HG02970 (cell line): ENCODE measurements around the gene TMEM232.

Experiments used
- ATAC-seq: cut with Tn5 transposase; IDR thresholded peaks from one replicate; pipeline ENCODE4 v1.9.1; 2021; ENCODE audit warnings: mild to moderate bottlenecking, moderate library complexity, moderate number of reproducible peaks; ENCODE audit not compliant: unreplicated experiment, low FRiP score

Gene TMEM232

DNA sequence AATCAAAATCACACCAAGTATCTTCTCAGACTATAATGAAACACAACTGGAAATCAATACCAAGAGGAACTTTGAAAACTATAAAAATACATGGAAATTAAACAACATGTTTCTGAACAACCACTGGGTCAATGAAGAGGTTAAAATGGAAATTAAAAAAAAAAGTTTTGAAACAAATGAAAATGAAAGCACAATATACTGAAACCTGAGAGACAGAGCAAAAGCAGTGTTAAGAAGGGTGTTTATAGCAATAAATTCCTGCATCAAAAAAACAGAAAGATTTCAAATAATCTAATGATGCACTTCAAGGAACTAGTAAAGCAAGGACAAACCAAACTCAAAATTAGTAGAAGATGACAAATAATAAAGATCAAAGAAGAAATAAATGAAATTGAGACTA, 92.0 kb downstream of the TMEM232 start:
- no peak for ATAC-seq

DNA sequence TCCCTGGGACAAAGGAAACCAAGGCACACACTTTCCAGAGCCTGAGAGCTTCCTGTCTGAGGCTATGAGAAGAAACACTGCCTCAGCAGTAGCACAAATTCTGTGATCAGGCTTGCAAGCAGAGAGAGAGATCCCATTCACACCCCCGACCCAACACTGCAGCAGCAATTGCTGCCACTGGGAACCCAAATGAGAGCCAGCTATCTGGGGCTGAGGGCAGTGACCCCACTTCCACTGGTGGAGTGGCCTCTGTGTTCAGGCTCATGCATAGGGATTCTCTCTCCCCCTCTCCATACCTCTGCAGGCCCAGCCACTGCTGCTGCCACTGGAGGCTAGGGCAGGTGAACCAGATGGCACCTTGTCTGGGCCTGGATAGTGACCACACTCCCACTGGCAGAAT, 95.2 kb downstream of the TMEM232 start:
- no peak for ATAC-seq

DNA sequence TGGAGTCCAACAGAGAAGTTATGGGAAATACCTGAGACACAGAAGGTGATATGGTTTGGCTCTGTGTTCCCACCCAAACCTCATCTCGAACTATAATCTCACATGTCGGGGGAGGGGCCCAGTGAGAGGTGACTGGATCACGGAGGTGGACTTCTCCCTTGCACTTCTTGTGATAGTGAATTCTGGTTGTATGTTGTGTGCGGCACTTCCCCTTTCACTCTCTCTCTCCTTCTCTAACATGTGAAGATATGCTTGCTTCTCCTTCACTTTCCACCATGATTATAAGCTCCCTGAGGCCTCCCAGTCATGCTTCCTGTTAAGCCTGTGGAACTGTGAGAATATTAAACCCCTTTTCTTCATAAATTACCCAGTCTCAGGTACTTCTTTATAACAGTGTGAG, 96.1 kb downstream of the TMEM232 start:
- ATAC-seq = no peak

DNA sequence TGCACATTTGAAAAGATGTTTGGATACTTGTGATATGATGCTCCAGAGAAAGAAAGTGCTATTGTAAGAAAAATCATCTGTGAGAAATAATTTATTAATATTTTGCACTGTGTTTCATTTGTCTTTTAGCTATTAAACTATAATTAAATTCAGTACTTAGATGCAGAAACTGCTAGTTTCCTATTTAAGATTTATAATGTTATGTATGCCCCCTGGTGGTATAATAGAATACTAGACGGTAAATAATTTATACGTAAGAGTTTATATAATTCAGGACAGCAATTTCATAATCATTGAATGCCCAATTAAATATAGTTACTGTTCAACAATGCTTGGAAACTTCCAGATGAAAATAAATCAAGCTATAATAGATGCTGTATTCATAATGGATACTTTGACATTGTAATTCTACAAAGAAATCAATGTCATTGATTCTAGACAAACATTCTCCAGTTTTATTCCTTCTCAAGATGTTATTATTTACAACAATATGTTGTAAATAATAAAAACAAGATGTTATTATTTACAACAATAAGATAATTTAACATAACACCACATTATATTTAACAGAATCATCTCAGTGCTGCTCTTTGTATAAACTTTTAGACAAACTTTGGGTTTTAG, 101.0 kb downstream of the TMEM232 start:
- ATAC-seq = no peak

DNA sequence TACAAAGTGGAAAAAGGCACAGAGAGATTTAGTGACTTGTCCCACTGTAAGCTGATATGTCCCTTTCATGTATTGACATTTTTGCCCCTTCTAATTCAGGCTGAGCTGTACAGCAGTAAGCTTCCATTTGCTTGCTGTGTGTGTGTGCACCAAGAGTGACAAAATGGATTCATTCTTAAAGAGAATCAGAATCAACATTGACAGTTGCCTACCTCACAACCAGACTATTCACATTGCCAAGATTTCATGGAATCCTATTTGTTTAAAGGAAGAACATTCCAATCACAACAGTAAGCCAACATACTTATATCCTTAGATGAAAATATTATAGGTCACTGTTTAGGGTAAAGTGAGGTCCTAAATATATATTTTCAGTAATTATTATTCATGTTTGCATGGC, 102.6 kb downstream of the TMEM232 start:
- no peak for ATAC-seq

DNA sequence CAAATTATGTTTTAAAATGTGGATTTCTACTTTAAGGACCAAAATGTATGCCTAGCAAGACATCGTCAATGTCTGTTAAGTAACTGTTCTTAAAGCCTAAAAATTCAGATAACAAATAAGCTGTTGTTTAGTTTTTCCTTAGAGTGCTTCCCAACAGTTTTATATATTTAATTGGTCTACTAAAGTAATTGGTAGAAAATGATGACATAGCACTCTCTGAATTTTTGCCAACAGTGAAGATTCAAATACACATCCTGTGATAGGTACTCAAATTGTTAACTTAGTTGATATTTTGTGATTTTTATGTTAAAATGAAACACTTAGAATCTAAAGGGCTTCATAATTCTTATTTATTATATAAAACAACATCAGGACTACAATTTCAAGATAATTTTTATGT, 107.5 kb downstream of the TMEM232 start:
- no peak for ATAC-seq

DNA sequence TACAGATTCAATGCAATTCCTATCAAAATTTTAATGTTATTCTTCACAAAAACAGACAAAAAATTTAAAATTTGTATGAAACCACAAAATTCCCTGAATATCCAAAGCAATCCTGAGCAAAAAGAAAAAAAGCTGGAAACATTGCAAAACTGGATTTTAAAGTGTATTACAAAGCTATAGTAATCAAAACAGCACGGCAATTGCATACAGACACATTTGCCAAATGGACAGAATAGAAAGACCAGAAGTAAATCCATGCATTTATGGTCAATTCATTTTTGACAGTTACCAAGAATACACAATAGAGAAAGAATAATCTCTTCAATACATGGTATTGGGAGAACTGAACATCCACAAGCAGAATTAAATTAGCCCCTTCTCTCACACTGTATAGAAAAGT, 110.5 kb downstream of the TMEM232 start:
- no peak for ATAC-seq

DNA sequence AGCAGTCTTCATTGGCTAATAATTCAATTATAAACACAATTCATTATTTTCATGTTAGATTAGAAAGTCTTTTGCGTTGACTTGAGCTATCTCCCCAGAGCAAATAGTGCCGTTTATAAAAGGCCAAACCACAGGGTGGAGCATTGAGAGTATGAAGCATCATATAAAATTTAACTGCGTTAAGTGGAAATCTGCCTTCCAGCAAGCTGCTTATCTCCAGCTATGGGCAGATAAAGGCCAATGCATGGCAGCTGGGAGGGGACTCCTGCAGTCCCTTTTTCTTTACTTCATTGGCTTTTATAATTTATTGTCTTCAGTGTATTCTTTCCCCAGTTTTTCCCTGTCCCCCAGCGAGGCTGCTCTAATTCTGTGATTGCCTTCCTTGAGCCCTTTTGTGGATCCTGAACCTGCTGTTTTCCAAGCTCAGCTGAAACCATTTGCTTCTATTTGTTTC, 113.7 kb downstream of the TMEM232 start:
- ATAC-seq = no peak

DNA sequence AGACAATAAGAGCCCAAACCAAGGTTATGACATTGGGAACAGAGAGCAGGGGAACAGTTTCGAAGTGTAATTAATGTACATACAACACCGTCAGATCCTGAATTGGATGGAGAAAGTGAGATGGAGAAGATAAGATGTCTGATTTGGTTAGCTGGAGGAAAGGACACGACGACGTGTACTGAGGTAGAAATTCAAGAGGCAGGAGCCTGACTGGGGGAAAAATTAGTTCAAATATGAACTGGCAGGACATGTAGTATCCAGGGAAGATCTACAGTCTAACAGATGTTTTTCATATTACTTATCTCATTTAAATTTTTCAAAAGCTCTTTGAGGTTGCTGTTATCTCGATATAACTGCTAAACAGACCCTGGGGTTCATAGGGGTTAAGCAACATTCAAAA, 114.7 kb downstream of the TMEM232 start:
- no peak for ATAC-seq

DNA sequence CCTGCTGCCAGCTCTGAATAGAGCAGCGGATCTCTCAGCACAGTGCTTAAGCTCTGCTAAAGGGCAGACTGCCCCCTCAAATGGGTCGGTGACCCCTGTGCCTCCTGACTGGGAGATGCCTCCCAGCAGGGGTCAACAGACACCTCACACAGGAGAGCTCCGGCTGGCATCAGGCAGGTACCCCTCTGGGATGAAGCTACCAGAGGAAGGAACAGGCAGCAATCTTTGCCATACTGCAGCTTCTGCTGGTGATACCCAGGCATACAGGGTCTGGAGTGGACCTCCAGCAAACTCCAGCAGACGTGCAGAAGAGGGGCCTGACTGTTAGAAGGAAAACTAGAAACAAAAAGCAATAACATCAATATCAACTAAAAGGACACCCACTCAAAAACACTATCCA, 131.6 kb downstream of the TMEM232 start:
- no peak for ATAC-seq

DNA sequence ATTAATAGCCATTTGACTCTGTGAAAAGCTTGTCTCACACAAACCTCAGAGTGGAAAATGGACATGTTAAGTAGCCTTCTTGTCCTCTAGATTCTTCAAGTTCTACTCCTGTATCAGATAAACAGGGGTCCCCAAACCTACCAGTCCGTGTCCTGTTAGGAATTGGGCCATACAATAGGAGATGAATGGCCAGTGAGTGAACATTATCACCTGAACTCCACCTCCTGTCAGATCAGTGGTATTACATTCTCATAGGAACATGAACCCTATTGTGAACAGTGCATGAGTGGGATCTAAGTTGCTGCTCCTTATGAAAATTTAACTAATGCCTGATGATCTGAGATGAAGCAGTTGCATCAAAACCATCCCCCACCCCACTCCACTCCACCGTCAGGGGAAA, 136.3 kb downstream of the TMEM232 start:
- no peak for ATAC-seq

DNA sequence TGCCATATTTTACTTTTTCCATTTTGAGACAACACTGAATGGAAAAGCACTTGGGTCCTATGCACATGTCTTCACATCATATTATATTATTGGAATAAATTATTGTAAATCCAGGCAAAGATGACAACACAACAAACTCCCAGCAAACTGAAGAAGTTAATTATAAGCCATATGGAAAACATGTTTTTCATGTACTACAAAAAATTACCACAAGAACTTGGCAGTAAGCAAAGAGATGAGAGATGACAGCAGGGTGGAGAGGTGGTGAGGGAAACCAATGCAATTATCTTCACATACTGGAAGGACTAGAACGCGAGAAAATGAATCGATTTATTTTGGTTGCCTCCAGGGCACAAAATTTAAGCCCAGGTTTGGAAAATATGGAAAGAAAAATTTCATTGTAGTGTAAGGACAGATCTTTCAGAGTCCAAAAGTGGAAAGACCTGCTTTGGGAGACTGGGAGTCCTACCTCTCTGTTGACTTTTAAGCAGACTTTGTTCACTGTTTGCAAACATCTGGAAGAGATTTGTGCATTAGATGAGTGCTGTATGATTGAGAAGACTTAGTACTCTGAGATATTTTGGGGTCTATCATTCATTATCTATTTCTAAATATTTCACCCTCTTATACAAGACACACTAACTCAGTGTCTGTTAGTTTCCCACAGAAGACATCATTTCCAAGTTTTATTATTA, 138.0 kb downstream of the TMEM232 start:
- no peak for ATAC-seq

DNA sequence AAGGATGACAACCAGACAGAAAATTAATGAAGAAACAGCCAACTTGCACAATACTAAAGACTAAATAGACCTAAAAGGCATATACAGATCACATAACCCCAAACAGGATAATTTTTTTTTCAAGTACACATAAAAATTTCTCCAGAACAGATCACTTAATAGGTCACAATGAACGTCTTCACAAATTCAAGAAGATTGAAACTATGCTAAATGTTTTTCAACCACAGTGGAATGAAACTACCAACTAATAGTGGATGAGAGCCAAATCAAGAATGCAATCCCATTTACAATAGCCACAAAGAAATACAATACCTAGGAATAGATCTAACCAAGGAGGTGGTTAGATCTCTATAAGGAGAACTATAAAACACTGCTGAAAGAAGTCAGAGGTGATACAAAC, 145.8 kb downstream of the TMEM232 start:
- ATAC-seq = no peak

DNA sequence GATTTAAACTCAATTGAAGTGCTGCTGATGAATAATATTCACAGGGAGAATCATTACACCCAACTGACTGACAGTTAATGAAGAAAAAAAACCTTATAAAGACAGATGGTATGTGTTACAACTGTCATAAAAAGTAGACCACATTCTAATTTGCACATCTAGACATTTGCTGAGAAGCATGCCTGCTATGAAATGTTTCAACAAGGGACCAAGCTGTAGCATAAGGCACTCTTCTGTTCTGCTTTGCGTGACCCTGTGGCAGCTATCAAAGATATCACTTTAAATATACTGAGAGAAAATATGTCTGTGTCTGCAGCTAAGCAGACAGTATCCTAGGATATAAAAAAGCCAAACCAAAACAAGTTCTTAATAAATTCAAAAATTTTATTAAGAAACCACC, 153.7 kb downstream of the TMEM232 start:
- no peak for ATAC-seq

DNA sequence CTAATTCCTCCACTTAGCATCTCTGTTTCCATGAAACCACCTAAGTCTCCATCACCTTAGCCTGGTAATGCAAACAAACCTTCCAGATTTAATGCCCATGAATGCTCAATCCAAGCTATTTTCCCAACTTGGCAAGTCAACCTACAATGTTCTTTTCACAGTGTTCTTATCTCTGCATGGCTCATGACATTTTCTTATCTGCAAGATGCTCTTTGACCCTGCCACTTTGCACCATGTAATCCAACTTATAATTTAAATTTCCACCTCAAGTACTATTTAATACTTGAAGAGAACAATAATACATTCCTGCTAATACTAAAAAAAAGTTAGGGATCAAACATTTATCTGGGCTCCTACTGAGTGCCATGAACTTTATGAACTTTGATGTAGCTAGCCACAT, 164.3 kb downstream of the TMEM232 start:
- no peak for ATAC-seq

DNA sequence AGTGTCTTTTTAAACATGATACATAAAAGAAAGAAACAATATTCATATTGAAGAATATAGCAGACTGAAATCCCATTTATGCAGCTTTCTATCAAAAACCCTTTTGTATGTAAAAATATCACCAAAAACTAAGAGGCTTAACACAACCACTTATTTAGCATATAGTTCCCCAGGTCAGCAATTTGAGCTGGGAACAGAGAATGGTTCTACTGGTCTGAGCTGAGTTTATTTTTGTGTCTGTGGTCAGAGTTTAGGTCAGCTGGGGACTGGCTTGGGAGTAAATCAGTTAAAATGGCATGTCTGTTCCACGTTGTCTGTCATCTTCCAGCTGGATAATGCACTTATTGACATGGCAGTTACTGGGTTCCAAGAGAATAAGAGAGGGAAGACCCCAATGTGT, 165.0 kb downstream of the TMEM232 start:
- no peak for ATAC-seq

DNA sequence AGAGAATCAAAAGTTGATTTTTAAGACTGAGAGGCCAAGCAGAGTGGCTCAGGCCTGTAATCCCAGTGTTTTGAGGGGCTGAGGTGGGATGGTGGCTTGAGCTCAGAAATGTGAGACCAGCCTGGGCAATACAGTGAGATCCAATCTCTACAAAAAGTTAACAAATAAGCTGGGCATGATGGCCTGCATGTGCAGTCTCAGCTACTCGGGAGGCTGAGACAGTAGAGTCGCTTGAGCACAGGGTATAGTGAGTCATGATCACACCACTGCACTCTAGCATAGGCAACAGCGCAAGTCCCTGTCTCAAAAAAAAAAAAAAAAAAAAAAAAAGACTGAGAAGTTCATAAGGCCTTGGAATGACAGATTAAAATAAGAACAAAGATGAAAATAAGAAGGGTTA, 177.2 kb downstream of the TMEM232 start:
- no peak for ATAC-seq

DNA sequence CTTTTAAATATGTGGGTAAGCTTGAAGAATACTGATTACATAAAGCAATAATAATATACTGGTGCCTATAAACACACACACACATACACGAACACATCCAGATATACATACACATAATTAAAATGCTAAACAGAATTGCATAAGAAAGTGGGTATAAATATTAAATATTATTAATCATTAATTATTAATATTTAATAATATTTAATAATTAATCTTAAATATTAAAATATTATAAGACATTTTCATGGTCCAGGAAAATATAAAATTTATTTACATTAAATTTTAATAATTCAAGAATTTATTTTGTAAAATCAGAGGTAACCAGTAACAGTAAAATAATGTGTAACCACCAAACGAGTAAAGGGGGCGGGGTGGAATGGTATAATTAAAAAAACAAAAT, 178.3 kb downstream of the TMEM232 start:
- no peak for ATAC-seq

DNA sequence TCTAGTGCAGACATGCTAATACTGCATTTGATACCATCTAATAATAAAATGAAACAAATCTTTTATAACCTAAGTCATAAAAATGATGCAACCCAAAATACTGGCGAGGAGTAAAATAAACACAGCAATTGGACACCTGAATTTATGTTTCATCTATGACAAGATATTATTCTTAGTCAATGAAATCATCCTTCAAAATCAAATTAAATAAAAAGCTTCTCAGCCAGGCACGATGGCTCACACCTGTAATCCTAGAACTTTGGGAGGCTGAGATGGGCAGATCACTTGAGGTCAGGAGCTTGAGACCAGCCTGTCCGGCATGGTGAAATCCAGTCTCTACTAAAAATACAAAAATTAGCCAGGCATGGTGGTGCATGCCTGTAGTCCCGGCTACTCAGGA, 179.0 kb downstream of the TMEM232 start:
- no peak for ATAC-seq

DNA sequence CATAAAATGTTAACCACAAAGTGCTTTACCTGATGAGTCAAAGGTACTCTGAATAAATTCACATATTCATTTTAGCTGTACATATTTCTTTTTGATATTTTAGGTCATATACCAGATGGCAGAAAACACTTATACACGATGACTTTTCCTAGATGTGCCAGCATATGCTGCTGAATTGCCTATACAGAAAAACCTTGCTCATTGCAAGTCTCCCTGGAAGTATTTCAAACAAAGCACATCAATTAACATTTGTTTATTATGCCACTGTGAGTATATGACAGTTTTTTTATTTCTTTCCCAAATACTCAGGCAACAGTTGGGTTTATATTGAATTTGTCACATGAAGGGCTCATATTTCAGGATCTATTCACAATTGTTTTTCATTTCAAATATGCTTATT, 180.8 kb downstream of the TMEM232 start:
- ATAC-seq = no peak

DNA sequence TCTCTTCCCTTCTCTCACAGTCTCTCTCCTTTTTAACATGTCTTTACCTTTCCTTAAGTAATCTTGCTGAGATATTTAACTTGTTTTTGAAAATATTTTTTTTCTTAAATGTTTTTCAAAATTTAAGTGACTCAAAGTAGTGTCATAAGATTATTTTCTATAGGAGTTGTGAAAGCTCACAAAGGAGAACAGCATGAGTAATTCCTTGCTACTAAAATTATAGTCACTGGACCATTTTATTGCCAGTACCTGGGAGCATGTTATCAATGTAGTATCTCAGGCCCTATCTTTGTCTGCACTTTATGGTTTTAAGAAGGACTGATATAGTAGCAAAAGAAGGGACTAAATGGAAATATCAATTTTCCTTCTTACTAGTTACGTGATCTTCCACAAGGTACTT, 181.9 kb downstream of the TMEM232 start:
- ATAC-seq = no peak

DNA sequence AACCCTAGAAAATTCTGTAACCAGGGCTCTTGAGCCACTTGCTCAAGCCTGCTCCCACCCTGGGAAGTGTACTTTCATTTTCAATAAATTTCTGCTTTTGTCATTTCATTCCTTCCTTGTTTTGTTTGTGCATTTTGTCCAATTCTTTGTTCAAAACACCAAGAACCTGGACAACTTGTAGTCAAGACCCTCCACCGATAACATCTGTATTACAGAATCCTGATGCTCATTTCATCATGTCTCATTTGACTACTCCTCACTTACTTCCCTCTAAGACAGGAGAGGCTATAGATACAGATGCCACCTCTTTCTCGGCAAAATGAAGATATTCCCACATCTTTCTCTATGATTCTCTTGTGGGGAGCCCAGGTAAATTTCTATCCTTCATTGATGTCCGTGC, 183.5 kb downstream of the TMEM232 start:
- ATAC-seq = no peak
